Gastrocnemius medialis (tissue), 4 donors: ENCODE measurements around the gene LRRN2.

Experiments
- POLR2A ChIP-seq, 2 donors: fragments of 450-650 bp; IDR thresholded peaks; one replicate each; pipeline ENCODE4 v1.6.1; 2017; ENCODE audit warnings: antibody characterized with exemption in 2 of 2, mild to moderate bottlenecking in 2 of 2, moderate library complexity in 2 of 2
- TF ChIP-seq, protein P1 (sequence below), 5 experiments: fragments of 450-650 bp in 3 of 5; fragments of 200-600 bp in 2 of 5; sonication (generic) in 2 of 5; IDR thresholded peaks in 4 of 5; conservative IDR thresholded peaks in 1 of 5; 1 replicate in 4 of 5; 2 replicates in 1 of 5; pipeline ENCODE4 v1.5.1; 2016 to 2019; ENCODE audit warnings: antibody characterized with exemption in 5 of 5, mild to moderate bottlenecking in 3 of 5, moderate library complexity in 3 of 5

DNA sequence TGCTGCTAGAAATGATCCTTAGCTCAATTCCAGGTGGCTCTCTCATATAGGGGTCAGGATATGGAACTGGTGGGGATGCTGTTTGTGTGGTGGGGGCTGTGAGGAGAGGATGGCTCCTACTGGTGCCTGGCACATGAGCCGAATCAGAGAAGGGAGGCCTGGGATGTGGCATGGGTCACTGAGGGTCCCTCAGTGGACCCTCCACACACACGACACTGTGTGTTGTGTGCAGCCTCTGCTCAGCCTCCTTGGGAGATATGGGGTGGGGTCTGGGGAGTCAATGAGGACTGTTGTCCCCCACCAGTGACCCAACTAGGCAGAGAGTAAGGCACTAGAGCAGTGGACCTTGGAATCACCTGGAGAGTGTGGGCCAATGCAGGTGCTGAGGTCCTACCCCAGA, 3.2 kb upstream of the LRRN2 start:
- TF ChIP-seq, protein P1, sequence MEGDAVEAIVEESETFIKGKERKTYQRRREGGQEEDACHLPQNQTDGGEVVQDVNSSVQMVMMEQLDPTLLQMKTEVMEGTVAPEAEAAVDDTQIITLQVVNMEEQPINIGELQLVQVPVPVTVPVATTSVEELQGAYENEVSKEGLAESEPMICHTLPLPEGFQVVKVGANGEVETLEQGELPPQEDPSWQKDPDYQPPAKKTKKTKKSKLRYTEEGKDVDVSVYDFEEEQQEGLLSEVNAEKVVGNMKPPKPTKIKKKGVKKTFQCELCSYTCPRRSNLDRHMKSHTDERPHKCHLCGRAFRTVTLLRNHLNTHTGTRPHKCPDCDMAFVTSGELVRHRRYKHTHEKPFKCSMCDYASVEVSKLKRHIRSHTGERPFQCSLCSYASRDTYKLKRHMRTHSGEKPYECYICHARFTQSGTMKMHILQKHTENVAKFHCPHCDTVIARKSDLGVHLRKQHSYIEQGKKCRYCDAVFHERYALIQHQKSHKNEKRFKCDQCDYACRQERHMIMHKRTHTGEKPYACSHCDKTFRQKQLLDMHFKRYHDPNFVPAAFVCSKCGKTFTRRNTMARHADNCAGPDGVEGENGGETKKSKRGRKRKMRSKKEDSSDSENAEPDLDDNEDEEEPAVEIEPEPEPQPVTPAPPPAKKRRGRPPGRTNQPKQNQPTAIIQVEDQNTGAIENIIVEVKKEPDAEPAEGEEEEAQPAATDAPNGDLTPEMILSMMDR (IDR thresholded peaks at IDR 0.05 in 4 of 5, conservative IDR thresholded peaks at IDR 0.05 in 1 of 5): no peak
- TF ChIP-seq POLR2A (IDR thresholded peaks at IDR 0.05): no peak
